Astrocyte of the cerebellum (primary cell): ENCODE measurements around the gene HLA-DRB5.
"Not testable (repeated sequence)": the region's sequence is repeated elsewhere in the genome, so short reads cannot be mapped to it uniquely, and the experiment has no call there.

Experiments used
- DNase-seq: peaks from one replicate; pipeline ENCODE4 v3.0.0-alpha.2; 2011; ENCODE audit warnings: low read depth
- H3K4me3 ChIP-seq: 2 replicates; pipeline ENCODE4 v1.5.1; 2011; ENCODE audit warnings: mild to moderate bottlenecking, low read depth, low read length, moderate library complexity
- CTCF ChIP-seq: IDR thresholded peaks from 2 replicates; pipeline ENCODE4 v1.5.1; 2012; ENCODE audit warnings: low read length, low read depth, moderate library complexity, mild to moderate bottlenecking; ENCODE audit errors: missing control alignments
- in situ Hi-C: cut with HindIII; loops from 2 replicates; pipeline ENCODE4 v1.10.0; 2017; ENCODE audit warnings: low sequenced_read_pairs

Gene HLA-DRB5

GRCh38 chr6:32483968-32484613 is 46.0 kb downstream of the HLA-DRB5 start:
- in situ Hi-C loops: no loop called here
- DNase-seq: no peak
- no peak for TF ChIP-seq CTCF
- H3K4me3 ChIP-seq: no peak overlapping the region

- in situ Hi-C loops: no loop called here
- no peak overlapping the region for H3K4me3 ChIP-seq
- DNase-seq: no peak
- no peak for TF ChIP-seq CTCF
These were observed 54.5 kb downstream of the HLA-DRB5 start for GRCh38 chr6:32475392-32476206.

GRCh38 chr6:32473376-32474348 is 56.4 kb downstream of the HLA-DRB5 start:
- H3K4me3 ChIP-seq, in situ Hi-C loops, DNase-seq: not testable (repeated sequence)

- no peak for DNase-seq
- in situ Hi-C loops: no loop called here
- H3K4me3 ChIP-seq: no peak overlapping the region
- TF ChIP-seq CTCF: no peak
These were observed 57.2 kb downstream of the HLA-DRB5 start for GRCh38 chr6:32472781-32473375.

GRCh38 chr6:32467743-32468503 is 62.2 kb downstream of the HLA-DRB5 start:
- in situ Hi-C loops, DNase-seq, H3K4me3 ChIP-seq: not testable (repeated sequence)
